ENCODE data around the gene IFNGR2.

DNA sequence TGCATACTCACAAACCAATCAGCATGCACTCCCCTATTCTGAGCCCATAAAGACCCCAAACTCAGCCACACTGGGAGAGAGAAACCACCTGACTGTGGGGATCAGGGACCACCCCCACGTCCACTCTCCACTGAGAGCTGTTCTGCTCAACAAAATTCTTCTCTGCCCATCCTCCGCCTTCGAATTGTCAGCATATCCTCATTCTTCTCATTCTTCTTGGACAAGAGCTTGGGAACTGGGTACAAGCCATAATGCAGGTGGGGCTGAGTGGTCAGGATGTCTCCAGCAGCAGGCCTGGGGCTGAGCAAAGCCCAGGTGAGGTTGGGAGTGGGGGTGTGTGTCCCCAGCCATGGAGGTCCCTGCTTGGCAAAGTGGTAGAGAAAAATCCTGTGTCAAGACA, 34.6 kb upstream of the IFNGR2 start:
- TF ChIP-seq, protein P1, sequence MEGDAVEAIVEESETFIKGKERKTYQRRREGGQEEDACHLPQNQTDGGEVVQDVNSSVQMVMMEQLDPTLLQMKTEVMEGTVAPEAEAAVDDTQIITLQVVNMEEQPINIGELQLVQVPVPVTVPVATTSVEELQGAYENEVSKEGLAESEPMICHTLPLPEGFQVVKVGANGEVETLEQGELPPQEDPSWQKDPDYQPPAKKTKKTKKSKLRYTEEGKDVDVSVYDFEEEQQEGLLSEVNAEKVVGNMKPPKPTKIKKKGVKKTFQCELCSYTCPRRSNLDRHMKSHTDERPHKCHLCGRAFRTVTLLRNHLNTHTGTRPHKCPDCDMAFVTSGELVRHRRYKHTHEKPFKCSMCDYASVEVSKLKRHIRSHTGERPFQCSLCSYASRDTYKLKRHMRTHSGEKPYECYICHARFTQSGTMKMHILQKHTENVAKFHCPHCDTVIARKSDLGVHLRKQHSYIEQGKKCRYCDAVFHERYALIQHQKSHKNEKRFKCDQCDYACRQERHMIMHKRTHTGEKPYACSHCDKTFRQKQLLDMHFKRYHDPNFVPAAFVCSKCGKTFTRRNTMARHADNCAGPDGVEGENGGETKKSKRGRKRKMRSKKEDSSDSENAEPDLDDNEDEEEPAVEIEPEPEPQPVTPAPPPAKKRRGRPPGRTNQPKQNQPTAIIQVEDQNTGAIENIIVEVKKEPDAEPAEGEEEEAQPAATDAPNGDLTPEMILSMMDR (IDR thresholded peaks at IDR 0.05) = no peak
- no peak for TF ChIP-seq POLR2A (IDR thresholded peaks at IDR 0.05)

All from ovary (tissue), 3 donors.